ENCODE results near the gene DNAI2. TPM values are rescaled to one million over a fixed set of nuclear protein-coding genes. Genes with fewer than 3 reads are reported as not detected.
"Not testable (repeated sequence)": the region's sequence is repeated elsewhere in the genome, so short reads cannot be mapped to it uniquely, and the experiment has no call there.

DNAI2 gene
- total RNA-seq, 1 donor: not detected

- peaks cover 17% of the 10 kb centered on the region for H3K27me3 ChIP-seq (ENCODE audit: insufficient read depth, low read length)
Observed at GRCh38 chr17:74277935-74278334, 3.9 kb downstream of the DNAI2 start.

GRCh38 chr17:74279617-74280016 is 5.6 kb downstream of the DNAI2 start:
- H3K4me3 ChIP-seq (ENCODE audit: insufficient read depth, low read length); H3K4me2 ChIP-seq (ENCODE audit: insufficient read depth, low read length); H3K4me1 ChIP-seq (ENCODE audit: insufficient read depth, low read length); H2AFZ ChIP-seq (ENCODE audit: low read length); H3K27me3 ChIP-seq (ENCODE audit: insufficient read depth, low read length); H3K9me3 ChIP-seq (ENCODE audit: low read depth, low read length); H3K79me2 ChIP-seq (ENCODE audit: insufficient read depth, low read length); DNase-seq (ENCODE audit: insufficient read length, low spot score, missing footprints); H3K27ac ChIP-seq (ENCODE audit: low read depth, low read length); H3K36me3 ChIP-seq (ENCODE audit: insufficient read depth, low read length); H4K20me1 ChIP-seq (ENCODE audit: insufficient read depth, low read length): not testable (repeated sequence)

More at GRCh38 chr17:74277935-74278334, 3.9 kb downstream of the DNAI2 start:
- peaks cover 3% of the 10 kb centered on the region for H3K4me1 ChIP-seq (ENCODE audit: insufficient read depth, low read length)
- H2AFZ ChIP-seq (ENCODE audit: low read length): no peak overlapping the region
- H4K20me1 ChIP-seq (ENCODE audit: insufficient read depth, low read length): no peaks in the 10 kb centered on the region
- H3K27ac ChIP-seq (ENCODE audit: low read depth, low read length): no peak overlapping the region
- DNase-seq (ENCODE audit: insufficient read length, low spot score, missing footprints): no peak
- TF ChIP-seq CTCF (IDR thresholded peaks at IDR 0.05; ENCODE audit: extremely low read depth, low read depth, low read length): no peak
- no peaks in the 10 kb centered on the region for H3K79me2 ChIP-seq (ENCODE audit: insufficient read depth, low read length)
- no peaks in the 10 kb centered on the region for H3K36me3 ChIP-seq (ENCODE audit: insufficient read depth, low read length)
- H3K9me3 ChIP-seq (ENCODE audit: low read depth, low read length): no peaks in the 10 kb centered on the region
- no peak overlapping the region for H3K4me2 ChIP-seq (ENCODE audit: insufficient read depth, low read length)
- no peak overlapping the region for H3K4me3 ChIP-seq (ENCODE audit: insufficient read depth, low read length)

- Histone ChIP-seq H3K9me3 (ENCODE audit: low read depth, low read length) (no peaks in the 10 kb centered on the region), H2AFZ (ENCODE audit: low read length) (no peak overlapping the region), H3K36me3 (ENCODE audit: insufficient read depth, low read length) (no peaks in the 10 kb centered on the region), H3K4me2 (ENCODE audit: insufficient read depth, low read length) (no peak overlapping the region), H3K4me3 (ENCODE audit: insufficient read depth, low read length) (no peak overlapping the region), H3K27me3 (ENCODE audit: insufficient read depth, low read length) (peaks cover 5% of the 10 kb centered on the region), H3K27ac (ENCODE audit: low read depth, low read length) (no peak overlapping the region), H4K20me1 (ENCODE audit: insufficient read depth, low read length) (no peaks in the 10 kb centered on the region), H3K4me1 (ENCODE audit: insufficient read depth, low read length) (peaks cover 3% of the 10 kb centered on the region), H3K79me2 (ENCODE audit: insufficient read depth, low read length) (no peaks in the 10 kb centered on the region)
- no peak for DNase-seq (ENCODE audit: insufficient read length, low spot score, missing footprints)
- TF ChIP-seq CTCF (IDR thresholded peaks at IDR 0.05; ENCODE audit: extremely low read depth, low read depth, low read length): no peak
Observed at GRCh38 chr17:74280093-74280513, 6.1 kb downstream of the DNAI2 start.

- TF ChIP-seq CTCF (IDR thresholded peaks at IDR 0.05; ENCODE audit: extremely low read depth, low read depth, low read length): no peak
- Histone ChIP-seq H3K79me2 (ENCODE audit: insufficient read depth, low read length) (no peaks in the 10 kb centered on the region), H2AFZ (ENCODE audit: low read length) (no peak overlapping the region), H3K9me3 (ENCODE audit: low read depth, low read length) (no peaks in the 10 kb centered on the region), H3K27ac (ENCODE audit: low read depth, low read length) (no peak overlapping the region), H3K36me3 (ENCODE audit: insufficient read depth, low read length) (no peaks in the 10 kb centered on the region), H3K4me1 (ENCODE audit: insufficient read depth, low read length) (no peaks in the 10 kb centered on the region), H3K4me3 (ENCODE audit: insufficient read depth, low read length) (no peak overlapping the region), H4K20me1 (ENCODE audit: insufficient read depth, low read length) (no peaks in the 10 kb centered on the region), H3K27me3 (ENCODE audit: insufficient read depth, low read length) (no peaks in the 10 kb centered on the region), H3K4me2 (ENCODE audit: insufficient read depth, low read length) (no peak overlapping the region)
- no peak for DNase-seq (ENCODE audit: insufficient read length, low spot score, missing footprints)
Observed at GRCh38 chr17:74281799-74282198, 7.8 kb downstream of the DNAI2 start.

DNA sequence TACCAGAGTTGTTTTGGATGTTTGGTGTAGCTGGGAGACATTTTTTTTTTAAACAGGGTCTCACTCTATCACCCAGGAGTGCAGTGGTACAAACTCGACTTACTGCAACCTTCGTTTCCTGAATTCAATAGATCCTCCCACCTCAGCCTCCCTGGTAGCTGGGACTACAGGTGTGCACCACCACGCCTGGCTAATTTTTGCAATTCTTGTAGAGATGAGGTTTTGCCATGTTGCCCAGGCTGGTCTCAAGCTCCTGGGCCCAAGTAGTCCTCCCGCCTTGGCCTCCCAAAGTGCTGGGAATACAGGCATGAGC is 8.2 kb downstream of the DNAI2 start:
- not testable (repeated sequence) for H4K20me1 ChIP-seq (ENCODE audit: insufficient read depth, low read length); H3K4me3 ChIP-seq (ENCODE audit: insufficient read depth, low read length); H3K79me2 ChIP-seq (ENCODE audit: insufficient read depth, low read length); H3K9me3 ChIP-seq (ENCODE audit: low read depth, low read length); H3K27me3 ChIP-seq (ENCODE audit: insufficient read depth, low read length); H3K4me2 ChIP-seq (ENCODE audit: insufficient read depth, low read length); H3K36me3 ChIP-seq (ENCODE audit: insufficient read depth, low read length); H2AFZ ChIP-seq (ENCODE audit: low read length); H3K4me1 ChIP-seq (ENCODE audit: insufficient read depth, low read length); H3K27ac ChIP-seq (ENCODE audit: low read depth, low read length); DNase-seq (ENCODE audit: insufficient read length, low spot score, missing footprints)
